ENCODE data around the gene WWC2.

- TF ChIP-seq SIN3A (IDR thresholded peaks at IDR 0.05; ENCODE audit: low read depth), result no peak
- peak in 2 of 3 experiments; percentile 8 to 39; a peak in 1 of 6 replicates for TF ChIP-seq CTCF (IDR thresholded peaks at IDR 0.05 in 2 of 3, conservative IDR thresholded peaks at IDR 0.05 in 1 of 3; ENCODE audit: borderline replicate concordance in 1 of 3, insufficient read depth in 1 of 3, low read depth in 2 of 3, low read length in 2 of 3)
- no peak for TF ChIP-seq ZBTB33 (IDR thresholded peaks at IDR 0.05; ENCODE audit: extremely low read depth, insufficient replicate concordance, low read length)
- no peak for TF ChIP-seq RAD21 (IDR thresholded peaks at IDR 0.05; ENCODE audit: low read depth)
- TF ChIP-seq POLR2A (IDR thresholded peaks at IDR 0.05; ENCODE audit: borderline replicate concordance, extremely low read depth, insufficient read depth, insufficient read length), result no peak
- no peak for TF ChIP-seq CEBPB (IDR thresholded peaks at IDR 0.05; ENCODE audit: low read depth)
- no peak for TF ChIP-seq ELF1 (IDR thresholded peaks at IDR 0.05; ENCODE audit: borderline replicate concordance, low read depth)
- no peak for TF ChIP-seq POLR2AphosphoS5 (IDR thresholded peaks at IDR 0.05; ENCODE audit: low read depth, low read length)
- TF ChIP-seq EGR1 (IDR thresholded peaks at IDR 0.05; ENCODE audit: low read depth), result no peak
- no peak for TF ChIP-seq EZH2 (IDR thresholded peaks at IDR 0.05)
Measured at GRCh38 chr4:183106839-183107238, 7.8 kb downstream of the WWC2 start.
